ENCODE data around the gene KRT10.

- TF ChIP-seq CTCF (IDR thresholded peaks at IDR 0.05) (no peak), ZFX (IDR thresholded peaks at IDR 0.05; ENCODE audit: borderline replicate concordance) (no peak)
Observed at GRCh38 chr17:40820228-40820838, 2.1 kb downstream of the KRT10 start.

All from 22Rv1 (cell line).